ENCODE data around the gene CAMKMT. TPM values are rescaled to one million over a fixed set of nuclear protein-coding genes. Genes with fewer than 3 reads are reported as not detected.

CAMKMT gene
- total and polyA plus RNA-seq, 7 donors, result 6.1 to 15.6 (median 11.6) TPM

GRCh38 chr2:44462934-44463849 is 101.4 kb downstream of the CAMKMT start:
- intact Hi-C loops (cut with DNase I), result no loop called here
- H3K36me3 ChIP-seq, result no peaks in the 10 kb centered on the region
- WGBS, 2 donors, result 93 to 98% methylated on average over 3 of the region's 3 CpGs
- no peaks in the 10 kb centered on the region for H3K4me1 ChIP-seq
- no peaks in the 10 kb centered on the region for H3K27me3 ChIP-seq
- H3K4me3 ChIP-seq, result no peak overlapping the region
- peaks cover 0 to 16% (median 1%) of the 10 kb centered on the region in 4 donors for H3K9me3 ChIP-seq
- no peak for DNase-seq
- TF ChIP-seq, protein P1, sequence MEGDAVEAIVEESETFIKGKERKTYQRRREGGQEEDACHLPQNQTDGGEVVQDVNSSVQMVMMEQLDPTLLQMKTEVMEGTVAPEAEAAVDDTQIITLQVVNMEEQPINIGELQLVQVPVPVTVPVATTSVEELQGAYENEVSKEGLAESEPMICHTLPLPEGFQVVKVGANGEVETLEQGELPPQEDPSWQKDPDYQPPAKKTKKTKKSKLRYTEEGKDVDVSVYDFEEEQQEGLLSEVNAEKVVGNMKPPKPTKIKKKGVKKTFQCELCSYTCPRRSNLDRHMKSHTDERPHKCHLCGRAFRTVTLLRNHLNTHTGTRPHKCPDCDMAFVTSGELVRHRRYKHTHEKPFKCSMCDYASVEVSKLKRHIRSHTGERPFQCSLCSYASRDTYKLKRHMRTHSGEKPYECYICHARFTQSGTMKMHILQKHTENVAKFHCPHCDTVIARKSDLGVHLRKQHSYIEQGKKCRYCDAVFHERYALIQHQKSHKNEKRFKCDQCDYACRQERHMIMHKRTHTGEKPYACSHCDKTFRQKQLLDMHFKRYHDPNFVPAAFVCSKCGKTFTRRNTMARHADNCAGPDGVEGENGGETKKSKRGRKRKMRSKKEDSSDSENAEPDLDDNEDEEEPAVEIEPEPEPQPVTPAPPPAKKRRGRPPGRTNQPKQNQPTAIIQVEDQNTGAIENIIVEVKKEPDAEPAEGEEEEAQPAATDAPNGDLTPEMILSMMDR (IDR thresholded peaks at IDR 0.05), result no peak
- TF ChIP-seq EP300 (IDR thresholded peaks at IDR 0.05) (no peak), POLR2A (IDR thresholded peaks at IDR 0.05) (no peak), POLR2AphosphoS5 (IDR thresholded peaks at IDR 0.05) (no peak)
- no peak overlapping the region for H3K27ac ChIP-seq

DNA sequence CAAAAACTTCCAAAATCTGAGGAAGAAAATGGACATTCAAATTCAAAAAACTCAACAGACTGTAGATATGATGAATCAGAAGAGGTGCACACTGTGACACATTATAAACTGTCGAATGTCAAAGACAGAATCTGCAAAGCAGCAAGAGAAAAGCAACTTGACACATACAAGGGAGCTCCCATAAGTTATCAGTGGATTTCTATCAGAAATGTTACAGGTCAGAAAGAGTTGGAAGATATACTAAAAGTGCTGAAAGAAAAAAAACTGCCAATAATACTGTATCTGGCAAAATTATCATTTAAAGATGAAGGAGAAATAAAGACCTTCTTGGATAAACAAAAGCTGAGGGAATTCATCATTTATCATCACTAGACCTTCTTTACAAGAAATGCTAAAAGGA is 102.7 kb downstream of the CAMKMT start:
- intact Hi-C loops (cut with DNase I), result no loop called here
- TF ChIP-seq POLR2A (IDR thresholded peaks at IDR 0.05), result no peak
- no peak for TF ChIP-seq EP300 (IDR thresholded peaks at IDR 0.05)
- no peak for TF ChIP-seq POLR2AphosphoS5 (IDR thresholded peaks at IDR 0.05)
- TF ChIP-seq, protein P1 (IDR thresholded peaks at IDR 0.05), result no peak
- no peaks in the 10 kb centered on the region for H3K27me3 ChIP-seq
- DNase-seq, result no peak
- H3K9me3 ChIP-seq, result peaks cover 0 to 16% (median 1%) of the 10 kb centered on the region in 4 donors
- H3K27ac ChIP-seq, result no peak overlapping the region
- 96 to 100% methylated on average over 1 of the region's 1 CpG for WGBS, 2 donors
- H3K4me1 ChIP-seq, result no peaks in the 10 kb centered on the region
- no peak overlapping the region for H3K4me3 ChIP-seq
- H3K36me3 ChIP-seq, result no peaks in the 10 kb centered on the region

DNA sequence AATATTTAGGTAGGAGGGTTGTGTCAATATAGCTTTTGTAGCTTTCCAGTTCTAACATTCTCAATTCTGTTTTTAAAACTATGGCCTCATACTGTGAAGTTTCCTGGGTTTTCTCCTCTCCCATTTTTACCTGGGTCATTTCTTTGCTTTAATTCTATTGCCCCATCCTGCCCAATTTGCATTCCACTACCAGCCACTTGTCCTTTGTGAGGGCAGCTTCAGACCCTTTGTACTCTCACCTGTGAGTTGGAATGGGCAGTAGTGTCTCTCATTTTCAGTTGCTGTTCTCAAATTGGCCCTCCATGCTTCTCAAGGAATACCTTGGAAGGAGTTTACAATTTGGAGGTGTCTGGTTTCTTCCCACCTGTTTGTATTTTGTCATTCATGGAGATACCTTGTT is 108.4 kb downstream of the CAMKMT start:
- Histone ChIP-seq H3K27me3 (no peaks in the 10 kb centered on the region), H3K36me3 (no peaks in the 10 kb centered on the region), H3K4me3 (no peak overlapping the region), H3K27ac (no peak overlapping the region), H3K9me3 (peaks cover 0 to 10% (median 0%) of the 10 kb centered on the region in 4 donors), H3K4me1 (no peaks in the 10 kb centered on the region)
- DNase-seq, result no peak
- no peak for TF ChIP-seq EP300 (IDR thresholded peaks at IDR 0.05)
- TF ChIP-seq, protein P1 (IDR thresholded peaks at IDR 0.05), result no peak
- intact Hi-C loops (cut with DNase I), result loop anchor here (10.0 kb wide), 1 partner anchor 425 kb away; no protein-coding TSS in a partner anchor

DNA sequence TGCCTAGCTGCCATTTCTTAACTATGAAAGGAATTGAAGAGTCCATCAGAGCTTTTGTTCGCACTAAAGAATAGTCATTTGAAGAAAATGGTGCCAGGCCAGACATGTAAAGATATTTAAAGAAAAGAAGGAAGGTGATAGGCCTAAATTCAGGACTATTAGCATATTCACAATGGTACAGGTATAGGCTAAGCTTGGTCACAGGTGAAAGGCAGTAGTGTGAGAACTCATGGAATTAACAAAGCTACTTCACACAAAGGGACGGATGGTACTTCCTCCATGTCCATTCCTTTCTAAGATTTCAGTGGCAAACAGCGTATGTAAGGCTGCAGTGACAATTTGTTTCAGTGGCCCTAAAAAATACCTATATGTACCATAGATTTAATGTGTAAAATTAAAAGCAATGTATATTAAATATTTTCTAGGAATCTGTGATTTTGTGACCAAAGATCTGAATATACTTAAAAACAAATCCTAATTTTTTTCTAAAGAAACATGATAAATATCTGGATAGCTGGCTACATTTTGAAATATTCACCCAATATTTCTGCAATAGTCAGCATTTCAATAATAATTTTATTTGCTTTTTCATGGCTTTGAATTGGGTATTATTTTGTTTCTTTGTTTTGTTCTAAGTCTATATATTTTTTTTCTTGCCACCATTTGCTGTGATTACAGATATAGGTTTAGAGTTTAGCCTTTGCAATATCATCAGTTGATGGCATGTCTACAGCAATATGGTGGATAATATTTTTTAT is 116.1 kb downstream of the CAMKMT start:
- Histone ChIP-seq H3K4me1 (no peaks in the 10 kb centered on the region), H3K27ac (no peak overlapping the region), H3K9me3 (no peaks in the 10 kb centered on the region), H3K36me3 (no peaks in the 10 kb centered on the region), H3K4me3 (no peak overlapping the region), H3K27me3 (no peaks in the 10 kb centered on the region)
- WGBS, 2 donors, result 94 to 95% methylated on average over 3 of the region's 3 CpGs
- intact Hi-C loops (cut with DNase I), result loop anchor here (10.0 kb wide), 1 partner anchor 433 kb away; no protein-coding TSS in a partner anchor
- TF ChIP-seq EP300 (IDR thresholded peaks at IDR 0.05) (no peak), POLR2AphosphoS5 (IDR thresholded peaks at IDR 0.05) (no peak), POLR2A (IDR thresholded peaks at IDR 0.05) (no peak)
- TF ChIP-seq, protein P1 (IDR thresholded peaks at IDR 0.05), result no peak
- DNase-seq, result no peak
